Parathyroid adenoma (tissue), 2 donors: ENCODE measurements around the gene USH2A.

ENCODE experiments used
- H2AFZ ChIP-seq: fragments of 300-600 bp; sonication (generic); one replicate; pipeline ENCODE4 v1.7.0; 2017; ENCODE audit warnings: antibody characterized with exemption, mild to moderate bottlenecking
- H3K27ac ChIP-seq: fragments of 300-600 bp; sonication (generic); one replicate; pipeline ENCODE4 v1.7.0; 2017
- H3K27me3 ChIP-seq: fragments of 300-600 bp; sonication (generic); one replicate; pipeline ENCODE4 v1.7.0; 2017; ENCODE audit warnings: low read length; ENCODE audit not compliant: control insufficient read depth, insufficient read depth
- H3K36me3 ChIP-seq: fragments of 300-600 bp; sonication (generic); one replicate; pipeline ENCODE4 v1.7.0; 2017; ENCODE audit warnings: low read length; ENCODE audit not compliant: control insufficient read depth, insufficient read depth
- H3K4me1 ChIP-seq: fragments of 300-600 bp; sonication (generic); one replicate; pipeline ENCODE4 v1.7.0; 2017; ENCODE audit warnings: control low read depth
- H3K4me2 ChIP-seq: fragments of 300-600 bp; sonication (generic); one replicate; pipeline ENCODE4 v1.7.0; 2017; ENCODE audit warnings: low read length
- H3K4me3 ChIP-seq: fragments of 300-600 bp; sonication (generic); one replicate; pipeline ENCODE4 v1.7.0; 2017; ENCODE audit warnings: low read depth, low read length
- H3K79me2 ChIP-seq: fragments of 300-600 bp; sonication (generic); one replicate; pipeline ENCODE4 v1.7.0; 2017; ENCODE audit warnings: control low read depth
- H3K9ac ChIP-seq: fragments of 300-600 bp; sonication (generic); one replicate; pipeline ENCODE4 v1.7.0; 2017; ENCODE audit warnings: mild to moderate bottlenecking
- H3K9me3 ChIP-seq: fragments of 300-600 bp; sonication (generic); one replicate; pipeline ENCODE4 v1.7.0; 2017; ENCODE audit warnings: low read length; ENCODE audit not compliant: control insufficient read depth
- CTCF ChIP-seq: fragments of 300-600 bp; sonication (generic); IDR thresholded peaks from one replicate; pipeline ENCODE4 v1.7.0; 2017; ENCODE audit warnings: antibody characterized with exemption, mild to moderate bottlenecking
- donor health status: primary hyperparathyroidism.

USH2A gene

GRCh38 chr1:216200941-216201340 is 222.3 kb downstream of the USH2A start:
- Histone ChIP-seq H3K27me3 (no peaks in the 10 kb centered on the region), H3K4me2 (no peak overlapping the region), H3K4me1 (no peaks in the 10 kb centered on the region), H3K4me3 (no peak overlapping the region), H3K9me3 (no peaks in the 10 kb centered on the region), H3K9ac (no peak overlapping the region), H3K79me2 (no peaks in the 10 kb centered on the region), H3K36me3 (no peaks in the 10 kb centered on the region), H3K27ac (no peak overlapping the region), H2AFZ (no peak overlapping the region)
- no peak for TF ChIP-seq CTCF

DNA sequence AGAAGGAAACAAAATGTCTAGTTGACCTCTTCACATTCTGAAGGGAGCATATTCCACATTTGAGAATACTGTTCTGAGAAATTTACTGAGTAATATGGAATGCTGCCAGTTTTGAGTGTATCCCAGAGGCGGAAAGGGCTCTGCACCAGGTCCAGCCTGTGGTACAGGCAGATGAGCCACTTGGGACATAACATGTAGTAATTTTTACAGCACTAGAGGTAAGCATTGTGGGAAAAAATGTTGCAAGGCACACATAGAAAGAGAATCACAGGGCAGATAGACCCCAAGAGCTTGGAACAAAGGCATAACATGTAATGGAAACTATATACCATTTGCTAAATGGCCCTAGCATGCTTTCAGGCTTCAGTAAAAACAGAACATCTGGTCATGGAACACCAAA is 228.5 kb downstream of the USH2A start:
- Histone ChIP-seq H3K4me3 (no peak overlapping the region), H3K4me1 (no peaks in the 10 kb centered on the region), H3K4me2 (no peak overlapping the region), H3K27me3 (no peaks in the 10 kb centered on the region), H3K79me2 (no peaks in the 10 kb centered on the region), H3K9ac (no peak overlapping the region), H3K9me3 (no peaks in the 10 kb centered on the region), H2AFZ (no peak overlapping the region), H3K36me3 (no peaks in the 10 kb centered on the region), H3K27ac (no peak overlapping the region)
- TF ChIP-seq CTCF = no peak

- no peak for TF ChIP-seq CTCF
- H3K4me1 ChIP-seq = no peaks in the 10 kb centered on the region
- no peaks in the 10 kb centered on the region for H3K27me3 ChIP-seq
- no peak overlapping the region for H3K4me2 ChIP-seq
- no peak overlapping the region for H3K27ac ChIP-seq
- no peaks in the 10 kb centered on the region for H3K36me3 ChIP-seq
- no peaks in the 10 kb centered on the region for H3K9me3 ChIP-seq
- H2AFZ ChIP-seq = no peak overlapping the region
- no peak overlapping the region for H3K4me3 ChIP-seq
- H3K79me2 ChIP-seq = no peaks in the 10 kb centered on the region
- H3K9ac ChIP-seq = no peak overlapping the region
These were observed 229.3 kb downstream of the USH2A start for GRCh38 chr1:216193839-216194443.

DNA sequence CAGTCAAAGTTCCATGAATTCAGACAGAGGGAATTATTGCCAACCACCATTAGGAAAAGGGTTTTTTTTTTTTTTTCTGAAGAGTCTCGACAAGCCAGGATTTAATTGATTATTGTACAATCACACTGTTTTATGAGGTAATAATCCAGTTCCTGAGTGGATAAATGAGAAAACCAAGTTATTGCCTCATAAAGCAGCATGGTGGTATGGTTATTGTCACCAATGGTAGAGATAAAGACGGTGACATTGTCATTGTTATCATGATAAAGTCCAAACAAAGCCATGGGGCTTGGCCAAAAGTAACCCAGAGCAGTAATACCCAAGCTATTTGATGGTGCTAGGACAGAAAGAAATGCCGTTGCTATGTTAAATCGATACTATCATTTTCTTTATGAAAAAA is 232.8 kb downstream of the USH2A start:
- no peak overlapping the region for H3K27ac ChIP-seq
- no peaks in the 10 kb centered on the region for H3K27me3 ChIP-seq
- no peaks in the 10 kb centered on the region for H3K4me1 ChIP-seq
- H2AFZ ChIP-seq = no peak overlapping the region
- TF ChIP-seq CTCF = no peak
- no peak overlapping the region for H3K4me2 ChIP-seq
- H3K4me3 ChIP-seq = no peak overlapping the region
- H3K36me3 ChIP-seq = no peaks in the 10 kb centered on the region
- H3K9ac ChIP-seq = no peak overlapping the region
- H3K9me3 ChIP-seq = no peaks in the 10 kb centered on the region
- H3K79me2 ChIP-seq = no peaks in the 10 kb centered on the region

DNA sequence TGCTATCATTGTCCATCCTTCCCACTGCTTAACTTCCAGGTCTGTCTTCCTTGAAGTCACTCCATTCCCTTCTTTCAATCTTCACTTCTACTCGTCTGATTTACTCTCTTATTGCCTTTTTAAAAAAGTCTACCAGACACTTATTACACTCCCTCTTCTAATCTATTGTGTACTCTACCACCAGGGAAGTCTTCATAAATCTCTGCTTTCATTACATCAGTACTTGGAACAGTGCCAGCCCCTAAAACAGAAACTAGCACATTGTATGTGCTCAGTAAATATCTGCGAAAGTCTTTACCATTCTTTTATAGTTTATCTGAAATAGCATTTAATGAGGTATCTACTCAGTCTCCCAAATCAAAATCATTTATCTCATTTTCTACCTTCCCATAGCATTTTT is 236.4 kb downstream of the USH2A start:
- Histone ChIP-seq H3K36me3 (no peaks in the 10 kb centered on the region), H3K4me2 (no peak overlapping the region), H3K4me3 (no peak overlapping the region), H3K4me1 (no peaks in the 10 kb centered on the region), H3K79me2 (no peaks in the 10 kb centered on the region), H3K9ac (no peak overlapping the region), H2AFZ (no peak overlapping the region), H3K27me3 (no peaks in the 10 kb centered on the region), H3K9me3 (no peaks in the 10 kb centered on the region), H3K27ac (no peak overlapping the region)
- TF ChIP-seq CTCF = no peak
